Ascending aorta (tissue), 2 donors: Measurements from ENCODE around the gene STXBP5. TPM values are rescaled to one million over a fixed set of nuclear protein-coding genes. Genes with fewer than 3 reads are reported as not detected.

Experiments
- DNase-seq, 2 donors: peaks; one replicate each; pipeline ENCODE4 v3.0.0-alpha.2; 2019; ENCODE audit warnings: low spot score in 2 of 2
- H3K27ac ChIP-seq, 2 donors: fragments of 200-600 bp; sonication (generic); one replicate each; pipeline ENCODE4 v1.5.1; 2016 to 2017; ENCODE audit warnings: mild to moderate bottlenecking in 1 of 2
- H3K27me3 ChIP-seq: fragments of 200-600 bp; sonication (generic); one replicate; pipeline ENCODE4 v1.5.1; 2017
- H3K36me3 ChIP-seq, 2 donors: fragments of 200-600 bp; sonication (generic); one replicate each; pipeline ENCODE4 v1.5.1; 2016
- H3K4me1 ChIP-seq, 2 donors: fragments of 200-600 bp; sonication (generic); one replicate each; pipeline ENCODE4 v1.5.1; 2016 to 2017; ENCODE audit warnings: mild to moderate bottlenecking in 1 of 2
- H3K4me3 ChIP-seq, 2 donors: fragments of 200-600 bp; sonication (generic); one replicate each; pipeline ENCODE4 v1.5.1; 2016 to 2017; ENCODE audit warnings: mild to moderate bottlenecking in 1 of 2
- H3K9me3 ChIP-seq, 2 donors: fragments of 200-600 bp; sonication (generic); one replicate each; pipeline ENCODE4 v1.5.1; 2016
- CTCF ChIP-seq, 3 experiments: fragments of 200-600 bp in 2 of 3; fragments of 450-650 bp in 1 of 3; sonication (generic) in 2 of 3; IDR thresholded peaks; one replicate each; pipeline ENCODE4 v1.5.1; 2016 to 2019; ENCODE audit warnings: antibody characterized with exemption in 3 of 3, mild to moderate bottlenecking in 1 of 3, moderate library complexity in 1 of 3
- intact Hi-C: fragments of 100-400 bp; cut with DNase I; formaldehyde crosslinking; loops from one replicate; pipeline ENCODE4 v1.15.1; 2023
- total RNA-seq: library from RNA; depleted of rRNA; stranded (reverse); fragments of >200 nt; gene quantifications from one replicate; pipeline ENCODE4 v1.1.0, GENCODE V29; 2016

The STXBP5 gene
- total RNA-seq, 1 donor from 2014 or later: 13.6 TPM

- no peak for DNase-seq
- TF ChIP-seq CTCF (IDR thresholded peaks at IDR 0.05): no peak
- intact Hi-C loops: no loop called here
- Histone ChIP-seq H3K4me3 (no peak overlapping the region), H3K9me3 (no peaks in the 10 kb centered on the region), H3K4me1 (no peaks in the 10 kb centered on the region), H3K27me3 (no peaks in the 10 kb centered on the region), H3K27ac (no peak overlapping the region), H3K36me3 (no peaks in the 10 kb centered on the region)
Measured at GRCh38 chr6:147179809-147180208, 24.4 kb upstream of the STXBP5 start.

- no peak for DNase-seq
- intact Hi-C loops: no loop called here
- H3K36me3 ChIP-seq: no peaks in the 10 kb centered on the region
- H3K9me3 ChIP-seq: no peaks in the 10 kb centered on the region
- H3K4me3 ChIP-seq: no peak overlapping the region
- H3K27ac ChIP-seq: no peak overlapping the region
- no peaks in the 10 kb centered on the region for H3K27me3 ChIP-seq
- H3K4me1 ChIP-seq: no peaks in the 10 kb centered on the region
- no peak for TF ChIP-seq CTCF (IDR thresholded peaks at IDR 0.05)
Measured at GRCh38 chr6:147180926-147181325, 23.3 kb upstream of the STXBP5 start.

- H3K36me3 ChIP-seq: no peaks in the 10 kb centered on the region
Measured at GRCh38 chr6:147184379-147184778, 19.8 kb upstream of the STXBP5 start.

GRCh38 chr6:147185216-147185615 lies 19.0 kb upstream of the STXBP5 start:
- Histone ChIP-seq H3K4me1 (no peaks in the 10 kb centered on the region), H3K4me3 (no peak overlapping the region), H3K9me3 (no peaks in the 10 kb centered on the region), H3K36me3 (no peaks in the 10 kb centered on the region), H3K27ac (no peak overlapping the region), H3K27me3 (no peaks in the 10 kb centered on the region)
- DNase-seq: no peak
- TF ChIP-seq CTCF (IDR thresholded peaks at IDR 0.05): no peak
- intact Hi-C loops: no loop called here

More at GRCh38 chr6:147184379-147184778, 19.8 kb upstream of the STXBP5 start:
- Histone ChIP-seq H3K4me3 (no peak overlapping the region), H3K27ac (no peak overlapping the region), H3K9me3 (no peaks in the 10 kb centered on the region), H3K4me1 (no peaks in the 10 kb centered on the region), H3K27me3 (no peaks in the 10 kb centered on the region)
- intact Hi-C loops: no loop called here
- no peak for DNase-seq
- TF ChIP-seq CTCF (IDR thresholded peaks at IDR 0.05): no peak

- DNase-seq: no peak
- no peaks in the 10 kb centered on the region for H3K9me3 ChIP-seq
- H3K36me3 ChIP-seq: no peaks in the 10 kb centered on the region
- no peaks in the 10 kb centered on the region for H3K27me3 ChIP-seq
- intact Hi-C loops: no loop called here
- no peak for TF ChIP-seq CTCF (IDR thresholded peaks at IDR 0.05)
- no peak overlapping the region for H3K27ac ChIP-seq
- H3K4me3 ChIP-seq: no peak overlapping the region
- no peaks in the 10 kb centered on the region for H3K4me1 ChIP-seq
Measured at GRCh38 chr6:147190556-147190955, 13.7 kb upstream of the STXBP5 start.

GRCh38 chr6:147192278-147192911 lies 11.8 kb upstream of the STXBP5 start:
- no peak for TF ChIP-seq CTCF (IDR thresholded peaks at IDR 0.05)
- Histone ChIP-seq H3K4me1 (no peaks in the 10 kb centered on the region), H3K9me3 (no peaks in the 10 kb centered on the region), H3K4me3 (no peak overlapping the region), H3K27me3 (no peaks in the 10 kb centered on the region), H3K36me3 (no peaks in the 10 kb centered on the region), H3K27ac (no peak overlapping the region)
- intact Hi-C loops: no loop called here
- DNase-seq: no peak
